Natural killer cell (primary cell): ENCODE measurements around the gene SLC6A11. TPM values are rescaled to one million over a fixed set of nuclear protein-coding genes. Genes with fewer than 3 reads are reported as not detected.

Experiments used
- ATAC-seq, 3 donors: fragments of 150-1000 bp in 2 of 3; fragments of 200-7000 bp in 1 of 3; cut with Tn5 transposase; 1 replicate in 1 of 3; 2 replicates in 2 of 3; pipeline ENCODE4 v1.10.0; 2021; ENCODE audit warnings: mild to moderate bottlenecking in 2 of 3, moderate library complexity in 2 of 3
- DNase-seq, 2 donors: peaks; one replicate each; pipeline versions ENCODE4 v3.0.0 to v3.0.0-alpha.2; 2013 to 2021; ENCODE audit warnings: mixed read lengths in 1 of 2
- H3K27ac ChIP-seq: one replicate; pipeline ENCODE4 v1.5.1; 2013; ENCODE audit warnings: mild to moderate bottlenecking, low read length
- H3K27me3 ChIP-seq: one replicate; pipeline ENCODE4 v1.6.1; 2013; ENCODE audit warnings: low read length; ENCODE audit not compliant: control insufficient read depth, insufficient read depth
- H3K36me3 ChIP-seq: one replicate; pipeline ENCODE4 v1.6.1; 2013; ENCODE audit warnings: low read length; ENCODE audit not compliant: control insufficient read depth, insufficient read depth
- H3K4me1 ChIP-seq: one replicate; pipeline ENCODE4 v1.6.1; 2013; ENCODE audit warnings: low read length; ENCODE audit not compliant: control insufficient read depth, insufficient read depth
- H3K4me3 ChIP-seq: one replicate; pipeline ENCODE4 v1.5.1; 2013; ENCODE audit warnings: low read length
- H3K9me3 ChIP-seq: one replicate; pipeline ENCODE4 v1.6.1; 2013; ENCODE audit warnings: low read length; ENCODE audit not compliant: control insufficient read depth, insufficient read depth
- H3K27ac Mint-ChIP-seq, 2 donors: one replicate each; pipeline ENCODE4 v1.8.0; 2022; ENCODE audit warnings: mild to moderate bottlenecking in 2 of 2, mixed read lengths in 2 of 2, moderate library complexity in 1 of 2
- H3K27me3 Mint-ChIP-seq, 2 donors: one replicate each; pipeline ENCODE4 v1.8.0; 2022; ENCODE audit warnings: low read depth in 2 of 2, mixed read lengths in 2 of 2
- H3K36me3 Mint-ChIP-seq: one replicate; pipeline ENCODE4 v1.8.0; 2022; ENCODE audit warnings: mixed read lengths
- H3K4me1 Mint-ChIP-seq, 2 donors: one replicate each; pipeline ENCODE4 v1.8.0; 2022; ENCODE audit warnings: mixed read lengths in 2 of 2
- H3K4me3 Mint-ChIP-seq: one replicate; pipeline ENCODE4 v1.8.0; 2022; ENCODE audit warnings: mild to moderate bottlenecking, moderate library complexity, mixed read lengths
- H3K9me3 Mint-ChIP-seq, 2 donors: one replicate each; pipeline ENCODE4 v1.8.0; 2022; ENCODE audit warnings: mixed read lengths in 2 of 2
- CTCF ChIP-seq: fragments of 200-600 bp; IDR thresholded peaks from one replicate; pipeline ENCODE4 v1.8.0; 2022; ENCODE audit warnings: antibody characterized with exemption
- WGBS: methylation state at CpG from one replicate; pipeline ENCODE4 v1.1.7; 2013; ENCODE audit warnings: missing lambda C conversion rate; ENCODE audit not compliant: insufficient coverage; 5-methylcytosine and 5-hydroxymethylcytosine counted together
- intact Hi-C: fragments of 100-400 bp; cut with micrococcal nuclease; formaldehyde crosslinking; loops from one replicate; pipeline ENCODE4 v1.14.2; 2022
- total RNA-seq, 4 donors: library from RNA; stranded (reverse); fragments of 120-200 nt in 1 of 4; gene quantifications; one replicate each; pipeline versions ENCODE4 v1.2.3 to v1.2.4, GENCODE V29; 2013 to 2022

SLC6A11 gene
- total RNA-seq, 3 donors from 2014 or later (not counting 1 experiment from before 2014, with no cell fraction given) = not detected

GRCh38 chr3:10933470-10933804, 117.4 kb downstream of the SLC6A11 start:
- Mint-ChIP-seq H3K4me3 (no peak overlapping the region), H3K27ac (no peak overlapping the region)

DNA sequence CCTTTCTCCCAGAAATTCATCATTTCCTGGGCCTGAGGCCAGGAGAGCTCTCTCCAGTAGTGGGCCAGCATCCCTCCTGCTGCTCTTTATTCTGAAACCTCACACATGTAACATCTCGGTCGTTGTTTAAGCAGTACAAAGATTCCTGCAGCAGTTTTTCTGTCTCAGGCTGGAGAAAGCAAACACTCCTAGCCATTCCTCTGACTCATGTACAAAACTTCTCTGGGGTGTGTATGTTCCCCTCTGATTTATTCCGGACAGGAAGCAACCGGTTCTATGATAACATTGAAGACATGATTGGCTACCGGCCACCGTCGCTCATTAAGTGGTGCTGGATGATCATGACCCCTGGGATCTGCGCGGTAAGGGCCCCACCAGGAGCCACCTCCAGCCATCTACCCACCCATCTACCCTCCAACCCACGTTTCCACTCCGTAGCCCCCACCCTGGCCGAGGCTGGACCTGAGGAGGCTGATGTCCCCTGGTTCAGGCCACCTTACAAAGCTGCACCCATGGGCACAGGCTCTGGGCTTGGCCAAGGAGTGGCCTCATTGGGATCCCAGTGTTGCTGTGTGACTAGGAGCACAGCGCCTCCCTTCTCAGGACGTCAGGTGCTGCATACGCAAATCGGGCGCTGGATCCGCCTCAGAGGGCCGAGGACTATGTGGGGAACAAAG, 117.9 kb downstream of the SLC6A11 start:
- Mint-ChIP-seq H3K4me1 (no peaks in the 10 kb centered on the region), H3K4me3 (no peak overlapping the region), H3K9me3 (no peaks in the 10 kb centered on the region), H3K27ac (no peak overlapping the region), H3K27me3 (peaks cover 2 to 9% of the 10 kb centered on the region in 2 donors), H3K36me3 (no peaks in the 10 kb centered on the region)
- intact Hi-C loops = no loop called here
- Histone ChIP-seq H3K4me3 (no peak overlapping the region), H3K4me1 (no peaks in the 10 kb centered on the region), H3K9me3 (no peaks in the 10 kb centered on the region), H3K27me3 (no peaks in the 10 kb centered on the region), H3K36me3 (no peaks in the 10 kb centered on the region), H3K27ac (no peak overlapping the region)
- no peak for ATAC-seq
- TF ChIP-seq CTCF = no peak
- 88% methylated on average over 19 of the region's 19 CpGs for WGBS
- no peak for DNase-seq

More at GRCh38 chr3:10933470-10933804, 117.4 kb downstream of the SLC6A11 start:
- Histone ChIP-seq H3K9me3 (no peaks in the 10 kb centered on the region), H3K27me3 (no peaks in the 10 kb centered on the region), H3K4me1 (no peaks in the 10 kb centered on the region), H3K36me3 (no peaks in the 10 kb centered on the region), H3K4me3 (no peak overlapping the region), H3K27ac (no peak overlapping the region)
- intact Hi-C loops = no loop called here
- DNase-seq = no peak
- H3K9me3 Mint-ChIP-seq = no peaks in the 10 kb centered on the region
- no peak for ATAC-seq
- 79% methylated on average over 1 of the region's 1 CpG for WGBS
- H3K27me3 Mint-ChIP-seq = peaks cover 2 to 9% of the 10 kb centered on the region in 2 donors
- no peak for TF ChIP-seq CTCF
- no peaks in the 10 kb centered on the region for H3K36me3 Mint-ChIP-seq
- no peaks in the 10 kb centered on the region for H3K4me1 Mint-ChIP-seq

DNA sequence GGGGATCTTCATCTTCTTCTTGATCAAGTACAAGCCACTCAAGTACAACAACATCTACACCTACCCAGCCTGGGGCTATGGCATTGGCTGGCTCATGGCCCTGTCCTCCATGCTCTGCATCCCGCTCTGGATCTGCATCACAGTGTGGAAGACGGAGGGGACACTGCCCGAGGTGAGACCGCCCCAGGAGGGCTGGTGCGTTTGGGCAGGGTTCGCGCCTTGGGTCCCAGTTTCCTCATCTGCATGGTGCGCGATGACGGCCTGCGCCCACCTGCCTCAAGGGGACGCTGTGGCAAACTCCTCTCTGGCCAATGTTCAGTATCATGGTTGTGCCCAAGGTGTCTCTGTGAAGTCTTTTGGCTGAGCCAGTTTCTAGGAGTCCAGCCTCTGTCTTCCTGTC, 119.0 kb downstream of the SLC6A11 start:
- intact Hi-C loops = no loop called here
- no peak overlapping the region for H3K27ac Mint-ChIP-seq
- 95% methylated on average over 12 of the region's 12 CpGs for WGBS
- H3K36me3 Mint-ChIP-seq = no peaks in the 10 kb centered on the region
- Histone ChIP-seq H3K36me3 (no peaks in the 10 kb centered on the region), H3K27me3 (no peaks in the 10 kb centered on the region), H3K9me3 (no peaks in the 10 kb centered on the region), H3K27ac (no peak overlapping the region), H3K4me3 (no peak overlapping the region), H3K4me1 (no peaks in the 10 kb centered on the region)
- H3K27me3 Mint-ChIP-seq = peaks cover 2 to 9% of the 10 kb centered on the region in 2 donors
- H3K4me1 Mint-ChIP-seq = no peaks in the 10 kb centered on the region
- TF ChIP-seq CTCF = no peak
- H3K4me3 Mint-ChIP-seq = no peak overlapping the region
- no peaks in the 10 kb centered on the region for H3K9me3 Mint-ChIP-seq
- no peak for ATAC-seq
- DNase-seq = no peak
